Glutamatergic neuron (in vitro differentiated cells): Measurements from ENCODE around the gene CYTH1. TPM values are rescaled to one million over a fixed set of nuclear protein-coding genes. Genes with fewer than 3 reads are reported as not detected.
"Not testable (repeated sequence)": the region's sequence is repeated elsewhere in the genome, so short reads cannot be mapped to it uniquely, and the experiment has no call there.

Experiments used
- DNase-seq: peaks from one replicate; pipeline ENCODE4 v3.0.0; 2022
- H3K27ac Mint-ChIP-seq: one replicate; pipeline ENCODE4 v1.8.0; 2020; ENCODE audit warnings: mild to moderate bottlenecking, mixed read lengths, inconsistent platforms; ENCODE audit not compliant: unreplicated experiment
- H3K27me3 Mint-ChIP-seq: one replicate; pipeline ENCODE4 v1.8.0; 2020; ENCODE audit warnings: mild to moderate bottlenecking, moderate library complexity, mixed read lengths, inconsistent platforms; ENCODE audit not compliant: unreplicated experiment
- H3K36me3 Mint-ChIP-seq: one replicate; pipeline ENCODE4 v1.8.0; 2020; ENCODE audit warnings: mild to moderate bottlenecking, mixed read lengths, inconsistent platforms; ENCODE audit not compliant: unreplicated experiment
- H3K4me1 Mint-ChIP-seq: one replicate; pipeline ENCODE4 v1.8.0; 2020; ENCODE audit warnings: mild to moderate bottlenecking, low read depth, mixed read lengths, inconsistent platforms; ENCODE audit not compliant: unreplicated experiment
- H3K4me3 Mint-ChIP-seq: one replicate; pipeline ENCODE4 v1.8.0; 2020; ENCODE audit warnings: mild to moderate bottlenecking, mixed read lengths, inconsistent platforms; ENCODE audit not compliant: unreplicated experiment
- H3K9me3 Mint-ChIP-seq: one replicate; pipeline ENCODE4 v1.8.0; 2020; ENCODE audit warnings: mild to moderate bottlenecking, moderate library complexity, mixed read lengths, inconsistent platforms; ENCODE audit not compliant: unreplicated experiment
- total RNA-seq: library from RNA; stranded (reverse); fragmentation: NEBNext Ultra II Directional; extraction: Animal tissue kit (Norgen Biotek cat#: 25700); gene quantifications from one replicate; pipeline ENCODE4 v1.2.1, GENCODE V29; 2021; ENCODE audit not compliant: unreplicated experiment
- TF ChIP-seq, protein P1 (sequence below): fragments of 200-600 bp; sonication (generic); IDR thresholded peaks from one replicate; pipeline ENCODE4 v1.5.0; 2021; ENCODE audit not compliant: partially characterized antibody, unreplicated experiment

The CYTH1 gene
- total RNA-seq, 1 donor from 2014 or later: 57.2 TPM

DNA sequence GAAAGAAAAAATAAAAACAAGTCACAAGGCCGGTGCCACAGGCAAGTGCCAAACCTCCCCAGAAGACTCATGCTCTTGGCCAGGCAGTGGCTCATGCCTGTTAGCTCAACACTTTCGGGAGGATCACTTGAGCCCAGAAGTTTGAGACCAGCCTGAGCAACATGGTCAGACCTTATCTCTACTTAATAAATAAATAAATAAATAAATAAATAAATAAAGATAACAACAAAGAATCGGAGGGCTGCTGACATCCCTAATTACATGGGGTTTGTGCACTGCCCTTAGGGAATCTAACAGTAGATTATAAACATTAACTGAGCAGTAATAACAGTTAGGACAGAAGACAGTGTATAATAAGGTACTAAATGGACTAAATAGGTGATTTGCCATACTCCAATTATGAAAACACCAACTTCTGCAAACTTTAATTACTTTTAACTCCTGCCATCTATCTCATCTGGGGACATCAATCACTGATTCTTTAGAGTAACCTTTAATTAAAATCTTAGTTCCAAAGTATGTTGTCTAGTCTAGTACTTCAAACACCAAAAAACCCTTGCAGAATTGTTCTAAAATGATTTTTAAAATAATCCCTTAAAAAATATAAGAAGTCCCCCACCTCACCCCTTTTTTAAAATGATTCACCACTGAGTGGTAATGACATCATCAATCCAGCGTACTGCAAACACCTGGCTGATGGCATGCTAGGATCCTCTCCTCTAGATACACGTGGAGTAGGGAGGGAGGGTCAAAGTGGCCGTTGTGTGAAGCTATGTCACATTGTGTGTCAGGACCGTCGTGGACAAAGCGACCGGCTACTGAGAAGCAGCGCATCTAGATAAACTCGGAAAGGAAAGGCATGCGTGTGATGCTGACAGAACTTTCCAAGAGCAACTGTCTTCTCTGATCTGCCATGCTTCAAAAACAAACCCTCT is 28.5 kb downstream of the CYTH1 start:
- peaks cover 1% of the 10 kb centered on the region for H3K9me3 Mint-ChIP-seq
- peaks cover 8% of the 10 kb centered on the region for H3K4me1 Mint-ChIP-seq
- TF ChIP-seq, protein P1, sequence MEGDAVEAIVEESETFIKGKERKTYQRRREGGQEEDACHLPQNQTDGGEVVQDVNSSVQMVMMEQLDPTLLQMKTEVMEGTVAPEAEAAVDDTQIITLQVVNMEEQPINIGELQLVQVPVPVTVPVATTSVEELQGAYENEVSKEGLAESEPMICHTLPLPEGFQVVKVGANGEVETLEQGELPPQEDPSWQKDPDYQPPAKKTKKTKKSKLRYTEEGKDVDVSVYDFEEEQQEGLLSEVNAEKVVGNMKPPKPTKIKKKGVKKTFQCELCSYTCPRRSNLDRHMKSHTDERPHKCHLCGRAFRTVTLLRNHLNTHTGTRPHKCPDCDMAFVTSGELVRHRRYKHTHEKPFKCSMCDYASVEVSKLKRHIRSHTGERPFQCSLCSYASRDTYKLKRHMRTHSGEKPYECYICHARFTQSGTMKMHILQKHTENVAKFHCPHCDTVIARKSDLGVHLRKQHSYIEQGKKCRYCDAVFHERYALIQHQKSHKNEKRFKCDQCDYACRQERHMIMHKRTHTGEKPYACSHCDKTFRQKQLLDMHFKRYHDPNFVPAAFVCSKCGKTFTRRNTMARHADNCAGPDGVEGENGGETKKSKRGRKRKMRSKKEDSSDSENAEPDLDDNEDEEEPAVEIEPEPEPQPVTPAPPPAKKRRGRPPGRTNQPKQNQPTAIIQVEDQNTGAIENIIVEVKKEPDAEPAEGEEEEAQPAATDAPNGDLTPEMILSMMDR: no peak
- DNase-seq: no peak
- no peak overlapping the region for H3K4me3 Mint-ChIP-seq
- H3K36me3 Mint-ChIP-seq: no peaks in the 10 kb centered on the region
- H3K27ac Mint-ChIP-seq: no peak overlapping the region
- no peaks in the 10 kb centered on the region for H3K27me3 Mint-ChIP-seq

DNA sequence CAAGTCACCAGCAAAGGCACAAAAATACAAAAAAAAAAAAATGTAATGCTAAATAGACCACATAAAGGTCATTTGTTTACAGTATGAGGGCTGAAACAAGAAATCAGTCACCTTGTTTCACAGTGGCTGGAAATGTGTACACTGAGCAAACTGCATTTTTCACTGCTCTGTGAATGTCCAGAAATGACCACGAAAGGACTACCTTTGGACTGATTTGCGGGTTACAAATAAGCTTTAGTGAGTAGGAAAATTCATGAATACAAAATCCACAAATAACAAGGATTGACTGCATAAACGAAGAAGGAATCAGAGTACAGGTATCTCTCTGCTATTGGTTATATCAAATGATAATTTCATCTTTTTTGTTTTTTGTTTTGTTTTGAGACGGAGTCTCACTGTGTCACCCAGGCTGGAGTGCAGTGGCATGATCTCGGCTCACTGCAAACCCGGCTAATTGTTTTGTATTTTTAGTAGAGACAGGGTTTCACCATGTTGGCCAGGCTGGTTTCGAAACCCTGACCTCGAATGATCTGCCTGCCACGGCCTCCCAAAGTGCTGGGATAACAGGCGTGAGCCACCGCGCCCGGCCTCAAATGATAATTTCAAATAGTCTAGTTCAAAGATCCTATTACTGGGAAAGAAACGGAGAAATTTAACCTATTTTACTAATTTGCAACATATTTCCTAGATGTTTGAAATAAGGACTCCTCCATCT is 30.5 kb downstream of the CYTH1 start:
- Mint-ChIP-seq H3K4me3 (no peak overlapping the region), H3K27me3 (no peaks in the 10 kb centered on the region), H3K9me3 (peaks cover 1% of the 10 kb centered on the region), H3K27ac (no peak overlapping the region), H3K4me1 (peaks cover 14% of the 10 kb centered on the region), H3K36me3 (no peaks in the 10 kb centered on the region)
- no peak for DNase-seq
- TF ChIP-seq, protein P1: no peak

DNA sequence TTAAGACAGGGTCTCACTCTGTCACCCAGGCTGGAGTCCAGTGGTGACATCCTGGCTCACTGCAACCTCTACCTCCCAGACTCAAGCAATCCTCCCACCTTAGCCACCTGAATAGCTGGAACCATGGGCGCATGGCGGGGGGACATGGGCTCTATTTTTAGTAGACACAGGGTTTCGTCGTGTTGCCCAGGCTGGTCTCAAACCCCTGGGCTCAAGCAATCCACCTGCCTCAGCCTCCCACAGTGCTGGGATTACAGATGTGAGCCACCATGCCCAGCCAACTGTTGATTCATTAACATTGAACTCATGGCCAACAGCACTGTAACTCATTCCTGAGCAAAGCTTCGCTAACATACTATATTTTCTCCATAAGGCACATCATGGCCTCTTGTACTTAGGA is 31.1 kb downstream of the CYTH1 start:
- not testable (repeated sequence) for H3K36me3 Mint-ChIP-seq, DNase-seq, H3K9me3 Mint-ChIP-seq, H3K27ac Mint-ChIP-seq, H3K27me3 Mint-ChIP-seq, H3K4me3 Mint-ChIP-seq
- peaks cover 14% of the 10 kb centered on the region for H3K4me1 Mint-ChIP-seq

DNA sequence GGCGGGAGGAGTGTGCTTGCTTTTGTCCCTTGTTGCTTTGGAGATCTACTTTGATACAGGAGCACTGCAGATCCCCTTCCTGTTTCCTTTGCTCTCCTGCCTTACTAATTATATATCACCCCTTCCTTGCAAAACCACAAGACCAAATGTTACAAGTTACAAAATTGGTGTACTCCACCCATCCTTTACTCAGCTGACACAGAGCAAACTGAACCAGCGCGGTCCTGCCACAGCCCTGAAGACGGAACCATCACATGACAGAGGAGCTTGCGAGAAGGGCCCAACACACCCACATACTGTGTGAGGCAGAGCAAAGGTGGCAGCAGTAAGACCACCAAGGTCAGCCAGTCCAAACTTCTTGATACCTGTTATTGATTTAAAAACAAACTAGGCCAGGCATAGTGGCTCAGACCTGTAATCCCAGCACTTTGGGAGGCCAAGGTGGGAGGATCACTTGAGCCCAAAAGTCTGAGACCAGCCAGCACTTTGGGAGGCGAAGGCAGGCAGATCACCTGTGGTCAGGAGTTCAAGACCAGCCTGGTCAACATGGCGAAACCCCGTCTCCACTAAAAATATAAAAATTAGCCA is 33.2 kb downstream of the CYTH1 start:
- Mint-ChIP-seq H3K27me3 (no peaks in the 10 kb centered on the region), H3K4me1 (peaks cover 14% of the 10 kb centered on the region), H3K9me3 (peaks cover 1% of the 10 kb centered on the region), H3K36me3 (no peaks in the 10 kb centered on the region), H3K27ac (no peak overlapping the region), H3K4me3 (no peak overlapping the region)
- no peak for DNase-seq
- TF ChIP-seq, protein P1: no peak

DNA sequence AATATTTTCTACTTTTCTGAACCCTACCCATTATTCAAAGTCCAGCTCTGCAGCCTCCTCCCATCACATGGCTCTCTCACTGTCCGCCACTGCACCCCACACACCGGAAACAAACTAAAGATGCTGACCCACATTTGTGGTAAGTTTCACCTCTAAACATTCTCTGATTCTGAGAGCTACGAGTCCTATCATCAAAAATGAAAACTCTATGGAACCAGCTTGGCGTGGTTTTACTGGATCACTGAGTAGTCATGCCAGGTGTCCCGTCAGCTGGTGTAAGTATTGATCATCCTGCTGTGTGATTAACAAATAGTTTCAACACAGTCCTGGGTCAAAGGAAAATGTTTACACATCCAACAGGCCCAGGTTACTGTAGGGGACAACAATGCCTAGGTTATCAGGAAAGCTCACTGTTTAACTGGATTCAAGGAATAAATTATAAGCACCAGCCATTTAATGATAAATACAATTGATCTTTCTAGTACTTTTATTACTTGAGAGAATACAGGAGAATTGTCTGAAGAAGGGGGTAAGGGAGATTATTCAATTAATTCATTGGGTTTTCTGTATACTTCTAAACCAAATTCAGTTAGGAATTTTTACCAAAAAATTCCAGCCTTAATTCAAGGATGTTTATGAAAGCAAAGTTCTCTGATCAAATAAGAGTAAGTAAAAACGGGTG is 33.9 kb downstream of the CYTH1 start:
- peaks cover 14% of the 10 kb centered on the region for H3K4me1 Mint-ChIP-seq
- H3K4me3 Mint-ChIP-seq: no peak overlapping the region
- no peaks in the 10 kb centered on the region for H3K27me3 Mint-ChIP-seq
- DNase-seq: no peak
- no peaks in the 10 kb centered on the region for H3K36me3 Mint-ChIP-seq
- peaks cover 1% of the 10 kb centered on the region for H3K9me3 Mint-ChIP-seq
- H3K27ac Mint-ChIP-seq: peak overlapping the region; percentile 29
- TF ChIP-seq, protein P1: no peak
